Iris pigment epithelial cell (primary cell): ENCODE measurements around the gene SDK1.

Experiments used
- DNase-seq: peaks from one replicate; pipeline ENCODE4 v3.0.0-alpha.2; 2011; ENCODE audit warnings: low read depth

Gene SDK1

DNA sequence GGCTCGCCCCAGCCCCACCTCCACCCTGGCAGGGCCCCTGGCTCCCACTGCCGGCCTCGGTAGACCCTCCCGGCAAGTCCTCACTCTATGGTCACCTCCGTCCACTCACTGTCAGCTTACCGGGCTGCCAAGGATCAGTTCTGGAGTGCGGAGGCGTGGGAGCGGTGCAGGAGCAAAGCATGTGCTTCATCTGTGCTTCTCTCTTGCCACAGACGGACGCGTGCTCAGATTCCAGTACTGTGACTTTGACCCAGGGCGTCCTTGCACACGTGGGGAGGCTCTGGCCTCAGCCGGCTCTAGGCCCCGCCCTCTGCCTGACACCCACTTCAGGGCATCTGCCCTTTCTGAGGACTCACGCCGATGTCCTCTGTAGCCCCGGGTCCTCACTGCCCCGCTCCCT is 833.6 kb downstream of the SDK1 start:
- DNase-seq: no peak

DNA sequence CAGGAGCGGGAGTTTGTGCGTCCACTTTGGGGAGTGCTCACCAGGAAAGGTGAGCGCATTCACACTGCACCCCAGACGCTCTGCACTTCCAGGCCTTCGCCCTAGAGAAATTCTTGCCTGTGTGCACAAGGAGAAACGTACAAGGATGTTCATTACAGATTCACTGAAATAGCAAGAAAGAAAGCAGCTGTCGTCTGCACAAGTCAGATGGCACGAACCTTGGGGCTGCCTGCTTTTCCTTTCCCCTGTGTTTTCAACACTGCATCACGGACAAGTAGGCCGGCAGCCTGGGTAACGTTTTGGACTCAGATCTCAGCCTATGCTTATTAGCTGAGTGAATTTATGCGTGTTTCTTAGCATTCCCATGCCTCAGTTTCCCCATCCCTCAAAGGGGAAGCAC is 834.2 kb downstream of the SDK1 start:
- DNase-seq: no peak

- no peak for DNase-seq
Observed at GRCh38 chr7:4136036-4136435, 835.0 kb downstream of the SDK1 start.

DNA sequence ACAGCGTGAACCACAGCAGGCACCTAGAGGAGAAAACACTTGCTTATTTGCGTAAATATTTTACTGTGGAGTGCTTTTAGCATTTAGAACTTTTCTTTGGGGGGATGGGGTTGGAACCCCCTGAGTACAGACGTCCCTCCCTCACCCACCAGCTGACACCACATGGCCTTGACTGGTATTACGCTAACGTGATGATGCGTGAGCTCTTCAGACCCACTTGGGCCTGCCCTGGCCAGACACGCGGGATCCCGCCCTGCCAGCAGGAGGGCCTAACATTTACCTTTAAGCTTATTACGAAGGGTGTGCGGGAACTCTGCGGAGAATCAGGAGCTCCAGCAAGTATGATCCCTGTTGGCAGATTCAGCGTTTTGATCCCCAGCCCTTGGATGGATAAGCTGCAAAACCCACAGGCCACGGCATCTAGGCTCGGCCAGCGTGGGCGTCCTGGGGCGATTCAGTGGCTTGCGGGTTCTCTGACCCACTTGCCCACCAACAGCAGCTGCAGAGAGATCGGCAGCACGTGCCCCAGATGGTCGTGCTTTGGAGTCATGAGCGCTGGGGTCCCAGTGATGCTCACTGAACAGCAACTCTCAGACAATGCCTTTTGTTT is 835.6 kb downstream of the SDK1 start:
- no peak for DNase-seq

- no peak for DNase-seq
Observed at GRCh38 chr7:4137552-4137951, 836.5 kb downstream of the SDK1 start.

- DNase-seq: no peak
Observed at GRCh38 chr7:4138866-4139265, 837.8 kb downstream of the SDK1 start.

DNA sequence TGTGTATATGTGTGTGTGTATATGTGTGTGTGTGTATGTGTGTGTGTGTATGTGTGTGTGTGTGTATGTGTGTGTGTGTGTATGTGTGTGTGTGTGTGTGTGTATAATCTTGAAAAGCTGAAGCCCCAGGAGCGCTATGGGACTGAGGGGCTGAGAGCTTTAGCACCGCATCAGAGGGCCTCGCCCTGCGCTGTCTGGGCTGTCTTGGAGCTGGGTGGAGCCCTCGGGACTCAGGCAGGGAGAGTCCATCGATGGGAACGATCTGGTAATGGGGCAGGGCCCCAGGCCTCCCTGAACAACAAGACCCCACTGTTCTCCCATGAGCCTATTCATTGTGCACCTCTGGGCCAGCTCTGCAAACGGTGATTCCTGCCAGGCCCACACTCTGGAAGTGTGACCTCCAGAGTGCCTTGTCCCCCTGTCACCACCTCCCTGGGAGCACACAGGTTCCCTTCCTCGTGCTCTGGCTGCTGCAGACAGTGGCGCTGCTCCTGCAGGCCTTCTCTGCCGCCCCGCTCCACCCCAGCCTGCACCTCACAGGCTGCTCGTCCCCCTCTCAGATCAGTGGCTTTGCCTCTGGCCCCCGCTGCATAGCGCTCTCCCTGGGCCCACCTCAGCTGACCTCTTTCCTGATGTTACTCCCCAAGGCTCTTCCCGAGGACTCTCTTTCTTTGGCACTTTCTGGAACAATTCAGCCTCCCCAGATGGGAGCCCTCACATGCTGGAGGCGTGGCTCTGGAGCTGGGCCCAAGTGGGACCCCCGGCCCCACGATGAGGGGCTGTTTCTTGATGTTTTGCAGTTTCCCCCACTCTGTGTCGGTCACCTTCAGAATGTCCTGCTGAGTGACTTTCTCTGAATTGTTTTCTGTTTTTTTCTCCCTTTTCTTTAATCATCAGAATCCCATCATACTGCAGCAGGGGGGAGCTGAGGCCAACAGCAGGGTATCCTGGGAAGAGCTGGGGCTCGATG is 838.9 kb downstream of the SDK1 start:
- no peak for DNase-seq

DNA sequence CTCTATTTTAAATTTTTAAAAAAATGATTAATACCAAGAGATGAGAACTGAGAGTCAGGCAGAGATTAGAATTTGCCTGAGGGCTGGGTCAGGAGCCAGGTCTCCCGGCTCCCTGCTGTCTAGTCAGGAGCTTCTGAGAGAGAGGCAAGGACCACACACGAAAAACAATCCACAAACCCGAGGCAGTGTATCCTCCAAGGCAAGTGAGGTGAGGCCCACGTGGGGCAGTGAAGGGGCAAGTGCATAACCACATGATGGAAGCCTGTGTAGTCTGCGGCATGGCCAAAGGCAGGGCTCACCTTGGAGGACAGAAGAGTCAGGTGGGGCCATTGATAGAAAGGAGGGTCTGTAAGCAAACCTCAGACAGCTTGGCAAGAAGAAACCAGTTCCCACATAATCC is 839.9 kb downstream of the SDK1 start:
- DNase-seq: no peak

DNA sequence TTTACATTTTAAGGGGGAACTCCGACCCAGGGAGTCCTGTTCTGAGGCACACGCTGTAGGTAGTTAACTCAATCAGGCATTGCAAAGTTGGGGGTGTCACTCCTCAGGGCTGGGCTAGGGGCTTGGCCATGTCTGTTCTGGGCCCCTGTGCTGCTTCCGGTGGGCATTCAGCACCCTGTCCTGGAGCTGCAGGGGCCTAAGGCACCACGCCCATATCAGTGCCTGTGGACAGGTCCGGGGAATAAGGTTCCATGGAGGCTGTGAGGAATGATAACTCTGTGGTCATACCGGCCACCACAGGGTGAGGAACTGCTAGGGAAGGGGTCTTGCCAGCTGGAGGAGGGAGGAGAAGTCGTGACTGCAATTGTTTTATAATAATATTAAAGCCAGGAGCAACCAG is 842.0 kb downstream of the SDK1 start:
- no peak for DNase-seq

GRCh38 chr7:4143511-4144171 is 842.6 kb downstream of the SDK1 start:
- DNase-seq: no peak

DNA sequence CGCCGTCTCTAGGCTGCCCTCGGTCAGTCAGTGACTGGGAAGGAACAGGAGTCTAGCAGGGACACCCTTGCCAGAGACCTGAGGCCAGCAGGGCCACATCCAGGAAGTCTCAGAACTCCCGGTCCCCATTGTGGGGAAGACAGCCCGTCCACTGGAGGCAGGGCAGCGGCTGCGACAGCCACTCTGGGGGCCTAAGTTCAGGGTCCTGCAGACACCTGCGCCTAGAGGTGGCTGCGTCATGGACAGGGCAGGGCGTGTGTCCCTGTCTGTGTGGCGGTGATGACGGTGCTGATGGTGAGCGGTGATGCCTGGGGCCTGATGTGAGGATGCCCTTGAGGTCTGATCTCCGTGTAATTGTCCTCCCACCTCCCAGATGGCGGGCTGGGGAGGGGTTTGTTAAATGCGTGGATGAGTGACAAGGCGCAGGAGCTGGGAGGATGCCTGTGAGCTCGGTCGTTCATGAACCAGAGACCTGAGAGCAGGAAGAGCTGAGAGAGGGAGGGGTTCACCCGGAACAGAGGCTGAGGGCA is 843.2 kb downstream of the SDK1 start:
- DNase-seq: no peak

DNA sequence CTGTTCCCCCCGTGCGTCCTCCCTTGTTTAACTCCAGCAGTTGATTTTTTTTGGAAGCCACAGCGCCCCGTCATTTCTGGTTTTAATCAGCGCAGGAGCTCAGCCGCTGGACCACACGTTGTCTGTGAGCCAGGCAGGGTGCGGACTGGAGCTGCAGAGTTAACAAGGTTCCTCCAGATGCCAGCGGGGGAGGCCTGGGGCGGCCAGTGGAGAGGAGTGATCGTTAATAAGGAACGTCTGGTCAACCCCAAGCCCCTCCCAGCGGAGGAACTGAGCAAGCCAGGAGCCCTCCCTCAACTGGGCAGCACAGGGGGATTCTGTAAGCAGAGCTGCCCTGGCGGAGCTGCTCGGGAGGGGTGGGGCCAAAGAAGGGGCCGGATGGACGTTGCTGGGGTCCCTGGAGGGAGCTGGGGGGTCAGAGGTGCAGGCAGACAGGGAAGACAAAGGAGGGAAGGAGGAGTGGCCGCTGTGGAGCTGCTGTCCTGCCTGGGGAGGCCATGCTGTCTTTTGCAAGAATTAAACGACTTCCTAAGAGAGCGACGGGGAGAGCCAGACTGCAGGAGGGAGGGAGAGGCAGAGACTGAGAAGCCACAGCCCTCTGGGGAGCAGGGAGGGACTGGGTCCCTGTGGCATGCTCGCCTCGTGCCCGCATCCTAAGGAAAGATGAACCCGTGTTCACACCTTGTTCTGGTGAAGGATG is 843.9 kb downstream of the SDK1 start:
- DNase-seq: peak; percentile 8

- DNase-seq: no peak
Observed at GRCh38 chr7:4145576-4145975, 844.5 kb downstream of the SDK1 start.

- no peak for DNase-seq
Observed at GRCh38 chr7:4147926-4148620, 847.0 kb downstream of the SDK1 start.

- no peak for DNase-seq
Observed at GRCh38 chr7:4149236-4149635, 848.2 kb downstream of the SDK1 start.

DNA sequence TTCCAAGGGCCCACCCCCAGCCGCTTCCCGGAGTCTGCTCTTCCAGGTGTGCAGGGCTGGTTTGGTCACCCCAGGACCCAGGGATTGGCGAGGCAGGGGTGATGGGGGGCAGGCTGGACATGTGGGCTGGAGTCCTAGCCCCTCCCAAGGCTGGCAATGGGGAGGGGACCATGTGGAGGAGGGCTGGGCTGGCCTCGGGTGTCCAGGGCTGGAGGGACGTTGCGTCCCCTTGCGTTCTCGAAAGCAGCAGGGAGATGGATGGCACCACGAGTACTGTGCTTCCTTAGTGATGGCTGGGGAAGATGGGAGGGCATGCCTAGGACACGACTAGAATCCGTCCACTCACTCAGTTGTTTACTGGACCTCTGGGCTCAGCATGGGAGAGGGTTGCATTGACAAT is 848.6 kb downstream of the SDK1 start:
- DNase-seq: no peak

- DNase-seq: no peak
Observed at GRCh38 chr7:4150731-4151130, 849.7 kb downstream of the SDK1 start.

DNA sequence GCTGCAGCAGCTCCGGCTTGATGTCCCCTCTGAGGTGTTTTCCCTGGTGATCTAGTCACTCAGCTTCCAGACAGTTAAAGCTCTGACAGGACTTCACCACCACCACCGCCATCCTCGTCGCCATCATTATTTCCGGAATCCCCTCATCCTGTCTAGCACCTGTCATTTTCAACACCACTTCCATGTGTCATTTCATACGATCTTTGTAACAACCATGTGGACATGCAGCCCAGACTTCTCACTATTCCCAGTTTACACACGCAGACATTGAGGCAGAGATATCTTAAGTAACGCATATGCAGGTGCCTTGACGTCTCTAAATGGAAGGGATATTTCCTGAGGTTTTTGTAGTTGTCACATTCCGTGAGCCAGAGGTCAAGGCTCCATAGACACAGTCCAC is 850.5 kb downstream of the SDK1 start:
- no peak for DNase-seq

DNA sequence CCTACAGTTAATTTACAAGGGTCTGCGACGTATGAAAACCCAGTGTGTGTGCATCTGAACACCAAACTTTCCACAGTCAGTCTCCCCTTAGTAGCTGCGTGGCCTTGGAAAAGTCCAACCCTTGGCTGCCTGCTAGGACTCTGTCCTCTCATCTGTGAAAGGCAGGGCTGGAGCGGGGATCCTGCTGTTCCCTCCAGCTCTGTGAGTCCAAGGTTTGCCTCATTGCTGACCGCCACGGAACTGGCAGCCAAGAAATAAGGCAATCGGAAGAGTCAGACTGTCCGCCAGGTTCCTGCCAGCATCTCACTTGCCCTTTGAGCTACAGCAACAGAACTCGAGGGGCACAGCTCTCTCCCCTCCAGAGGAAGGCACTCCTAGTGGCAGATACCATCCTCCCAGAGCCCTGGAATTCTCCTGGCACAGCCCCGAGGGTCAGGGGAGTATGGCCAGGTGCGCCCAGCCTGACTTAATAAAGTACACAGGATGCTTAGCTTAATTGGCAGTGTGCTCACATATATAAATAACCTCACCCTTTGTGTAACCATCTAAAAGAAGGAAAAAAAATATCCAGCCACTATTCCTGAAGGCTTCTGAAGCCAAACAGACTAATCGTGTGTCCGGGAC is 851.0 kb downstream of the SDK1 start:
- DNase-seq: no peak

DNA sequence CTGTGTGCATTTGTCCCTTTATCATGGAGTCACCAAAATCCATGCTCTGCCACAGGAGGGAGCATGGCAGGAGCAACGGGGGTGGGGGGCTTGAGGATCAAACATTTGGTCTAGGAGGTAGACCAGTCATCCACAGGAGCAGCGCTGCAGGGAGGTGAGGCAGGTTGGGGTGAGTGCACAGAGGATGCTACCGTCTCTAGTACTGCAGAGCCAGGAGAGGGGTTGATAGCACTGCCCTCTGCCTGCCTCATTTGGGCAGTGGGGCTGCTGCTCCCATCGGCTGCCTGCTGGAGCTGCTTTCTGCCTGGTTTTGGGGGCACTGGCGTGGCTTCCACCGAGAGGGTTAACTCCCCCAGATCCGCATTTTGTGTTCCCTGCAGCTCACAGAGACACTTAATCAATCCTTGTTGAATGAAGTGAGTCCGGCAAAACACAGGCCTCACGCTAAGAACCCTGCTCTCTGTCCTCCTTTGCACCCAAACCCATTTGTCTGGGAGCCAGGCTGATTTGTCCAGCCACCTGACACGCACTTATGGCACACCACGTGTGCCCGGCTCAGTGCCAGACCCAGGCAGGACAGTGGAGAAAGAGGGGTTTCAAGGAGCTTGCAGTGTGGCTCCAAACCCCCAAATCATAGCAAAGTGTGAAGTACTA is 854.0 kb downstream of the SDK1 start:
- no peak for DNase-seq

DNA sequence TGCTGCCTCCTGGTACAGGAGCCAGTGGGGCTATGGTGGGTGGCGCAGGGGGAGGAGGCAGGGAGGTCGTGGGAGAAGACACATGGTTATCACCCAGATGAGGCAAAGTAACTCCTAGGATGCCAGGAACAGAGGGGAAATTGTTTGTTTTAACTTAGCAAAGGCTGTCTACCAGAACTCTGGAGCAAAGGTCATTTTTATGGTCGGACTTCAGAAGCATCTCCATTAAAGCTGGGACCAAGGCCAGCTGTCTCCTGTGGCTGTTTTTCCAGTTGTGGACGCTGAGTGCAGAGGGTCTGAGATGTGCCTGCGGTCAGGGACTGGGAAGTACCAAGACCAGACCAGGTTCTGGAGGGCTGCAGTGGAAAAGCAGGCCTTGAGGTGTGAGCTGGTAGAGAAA is 855.1 kb downstream of the SDK1 start:
- no peak for DNase-seq
